Right lobe of liver (tissue), 4 donors: ENCODE data around the gene PDCD10.

Experiments used
- CTCF ChIP-seq, 4 donors: fragments of 200-600 bp in 3 of 4; fragments of 450-650 bp in 1 of 4; IDR thresholded peaks; one replicate each; pipeline versions ENCODE4 v1.5.1 to v1.8.0; 2016 to 2022; ENCODE audit warnings: antibody characterized with exemption in 4 of 4, mild to moderate bottlenecking in 2 of 4
- POLR2A ChIP-seq: fragments of 450-650 bp; IDR thresholded peaks from one replicate; pipeline ENCODE4 v1.6.1; 2017; ENCODE audit warnings: antibody characterized with exemption, mild to moderate bottlenecking
- donor health status: DM: no; HTN: no; CAD: no.
- donor health status: DM: no; HTN: no; CAD: no.
- donor health status: DM: no; HTN: yes; CAD: no.

GRCh38 chr3:167739190-167739810 lies 4.6 kb upstream of the PDCD10 start:
- TF ChIP-seq CTCF (IDR thresholded peaks at IDR 0.05) (no peak), POLR2A (no peak)
